ENCODE data around the gene TRAIP.

Gene TRAIP

DNA sequence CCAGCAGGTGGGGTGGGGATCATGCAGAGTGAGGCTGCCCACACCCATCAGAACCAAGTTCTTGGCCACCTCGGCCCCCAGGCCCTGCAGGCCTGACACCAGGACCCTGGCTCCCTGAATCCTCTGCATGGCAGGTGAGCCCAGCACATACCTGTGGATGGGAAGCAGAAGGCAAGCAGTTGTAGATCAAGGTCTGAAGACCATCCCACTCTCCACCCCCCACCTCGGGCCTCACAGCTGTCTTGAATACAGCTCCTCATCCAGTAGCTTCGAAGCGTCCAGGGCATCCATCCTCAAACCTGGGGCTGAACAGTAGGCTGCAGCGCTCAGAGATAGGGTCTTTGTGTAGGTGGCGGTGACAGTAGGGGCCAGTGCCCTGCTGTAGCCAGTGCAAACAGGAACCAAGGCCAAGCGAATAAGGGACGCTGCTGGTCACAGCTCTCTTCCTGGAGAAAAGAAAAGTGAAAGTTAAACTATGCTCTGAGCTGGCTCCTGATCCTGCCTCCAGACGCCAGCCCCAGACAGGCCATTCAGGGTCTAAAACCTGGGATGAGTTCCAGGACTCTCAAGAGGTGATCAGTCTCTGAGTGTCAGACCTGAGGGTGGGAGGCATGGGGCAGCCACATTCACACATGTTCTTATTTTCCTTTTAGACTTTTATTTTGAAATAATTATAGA, 42.7 kb downstream of the TRAIP start, which contains the start of gene UBA7:
UBA7 (minus strand) TSS at position 457 of the 678 bp plus-strand sequence; CDS start at position 291, 166 bp downstream.
- peak; percentile 83 for DNase-seq (ENCODE audit: low read depth)

DNA sequence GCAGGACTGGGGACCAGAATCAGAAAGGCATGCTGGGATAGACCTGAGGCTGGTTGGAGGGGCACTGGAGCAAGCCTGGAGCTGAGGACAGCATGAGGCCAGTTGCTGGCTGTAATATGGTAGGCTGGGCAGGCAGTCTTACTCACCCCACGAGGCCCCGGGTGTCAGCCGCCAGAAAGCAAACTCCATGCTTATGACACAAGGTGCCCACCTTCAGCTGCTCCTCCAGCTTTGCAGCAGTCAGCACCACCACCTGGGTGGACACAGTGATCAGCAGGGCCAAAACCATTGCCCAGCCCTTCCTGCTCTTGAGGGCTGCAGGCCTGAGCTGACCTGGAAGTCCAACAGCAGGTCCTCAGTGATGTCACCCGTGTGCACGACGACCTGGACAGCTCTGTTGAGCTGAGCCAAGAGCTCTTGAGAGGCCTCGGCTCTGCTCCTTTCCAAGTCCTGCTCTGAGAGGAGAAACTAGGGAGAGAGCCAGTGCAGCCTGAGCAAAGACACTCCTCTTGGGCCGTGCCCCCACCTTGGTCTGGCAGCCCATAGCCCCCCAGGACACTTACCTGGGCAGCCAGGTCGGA, 43.4 kb downstream of the TRAIP start:
- DNase-seq (ENCODE audit: low read depth): no peak

DNA sequence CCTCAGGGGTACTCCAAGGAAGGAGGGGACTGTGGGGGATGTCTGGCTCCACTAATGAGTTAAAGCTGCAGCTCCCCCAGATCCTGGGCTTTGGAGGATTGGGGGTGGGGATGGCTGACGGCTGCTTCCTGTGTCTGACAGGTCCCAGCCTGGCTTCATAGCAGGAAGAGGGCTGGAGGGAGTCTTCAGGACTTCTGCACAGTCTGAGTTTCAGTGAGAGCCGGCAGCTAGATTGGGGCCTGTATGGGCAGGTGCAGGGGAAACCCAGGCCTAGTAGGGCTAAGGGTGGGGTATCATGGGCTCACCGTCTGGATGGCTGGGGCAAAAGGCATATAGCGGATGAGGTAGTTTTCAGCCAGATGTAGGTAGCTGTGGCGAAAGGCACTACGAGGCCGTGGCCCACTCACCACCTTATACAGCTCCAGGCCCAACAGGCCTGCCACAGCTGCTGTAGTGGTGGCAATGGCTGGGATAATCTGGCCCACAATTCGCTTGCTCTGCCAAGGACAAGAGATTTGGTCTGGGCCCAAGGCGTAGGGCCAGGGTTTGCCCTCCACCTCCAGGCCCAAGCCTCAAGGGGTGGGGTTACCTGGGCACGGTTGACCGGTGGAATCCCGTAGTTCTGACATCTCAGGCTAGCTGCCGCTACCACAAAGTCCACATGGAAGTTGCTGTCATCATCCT, 48.8 kb downstream of the TRAIP start:
- no peak for DNase-seq (ENCODE audit: low read depth)

DNA sequence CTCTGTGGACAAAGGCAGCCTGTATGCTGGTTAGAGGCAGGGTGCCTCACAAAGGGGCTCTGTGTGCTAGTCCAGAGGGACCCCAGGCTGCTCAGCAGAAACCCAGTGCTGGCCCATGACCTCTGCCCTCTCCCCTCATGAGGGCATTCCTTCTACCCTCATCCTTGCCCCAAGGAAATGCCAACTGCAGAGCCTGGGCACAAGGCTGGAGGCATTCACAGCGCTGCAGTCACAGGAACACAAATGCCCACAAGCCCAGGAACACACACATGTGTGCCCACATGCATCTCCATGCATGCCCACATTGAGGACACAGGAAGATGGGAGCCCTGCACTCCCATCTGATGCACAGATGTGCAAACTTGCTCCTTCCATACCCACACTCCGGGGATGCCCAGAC, 49.5 kb downstream of the TRAIP start:
- DNase-seq (ENCODE audit: low read depth): no peak

- DNase-seq (ENCODE audit: low read depth): peak; percentile 23
Observed at GRCh38 chr3:49805897-49806701, 50.3 kb downstream of the TRAIP start.

- no peak for DNase-seq (ENCODE audit: low read depth)
Observed at GRCh38 chr3:49805367-49805782, 51.0 kb downstream of the TRAIP start.

GRCh38 chr3:49804141-49805041, 52.0 kb downstream of the TRAIP start:
- no peak for DNase-seq (ENCODE audit: low read depth)

DNA sequence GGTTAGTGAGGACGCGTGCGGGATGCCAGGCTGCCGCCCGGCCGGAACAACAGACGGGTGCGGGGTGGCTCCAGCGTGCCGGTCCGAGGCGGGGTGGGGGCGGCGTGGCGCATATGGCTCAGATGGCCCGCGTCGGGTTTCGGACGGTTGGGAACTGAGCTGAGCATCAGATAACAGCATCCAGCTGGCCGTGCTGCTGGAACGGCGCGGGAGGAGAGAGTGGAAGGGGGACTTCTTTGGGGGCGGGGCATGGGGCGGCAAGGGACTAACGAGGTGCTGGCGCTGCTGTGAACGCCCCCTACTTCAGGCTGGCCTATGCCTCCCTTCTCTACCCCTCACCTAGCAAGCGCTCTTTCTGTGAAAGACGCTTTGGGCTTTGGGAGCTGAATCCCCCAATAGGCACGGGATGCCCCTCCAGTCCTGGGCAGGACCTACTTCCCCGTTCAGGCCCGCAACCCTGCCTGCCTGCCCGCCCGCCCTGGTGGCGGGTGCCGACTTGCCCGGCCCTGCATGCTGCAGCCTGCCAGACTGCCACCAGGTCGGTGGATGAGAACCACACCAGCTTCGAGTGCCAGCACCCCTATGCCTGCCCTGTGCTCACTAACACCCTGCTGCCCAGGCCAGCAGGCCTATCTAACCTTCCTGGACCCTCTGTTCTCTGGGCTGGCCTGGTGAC, 52.8 kb downstream of the TRAIP start:
- DNase-seq (ENCODE audit: low read depth): no peak

- peak; percentile 66 for DNase-seq (ENCODE audit: low read depth)
Observed at GRCh38 chr3:49802719-49803464, 53.5 kb downstream of the TRAIP start, which contains the start of gene INKA1. TSS of gene INKA1 (plus strand) at chr3:49803261. CDS start at chr3:49803393, 132 bp downstream.

- no peak for DNase-seq (ENCODE audit: low read depth)
Observed at GRCh38 chr3:49801160-49801559, 55.2 kb downstream of the TRAIP start.

GRCh38 chr3:49799761-49800160, 56.6 kb downstream of the TRAIP start, which contains the start of gene CDHR4:
TSS of gene CDHR4 (minus strand) at chr3:49799873. CDS start at chr3:49799812, 61 bp downstream.
- DNase-seq (ENCODE audit: low read depth): peak; percentile 73

- no peak for DNase-seq (ENCODE audit: low read depth)
Observed at GRCh38 chr3:49799105-49799504, 57.3 kb downstream of the TRAIP start.

DNA sequence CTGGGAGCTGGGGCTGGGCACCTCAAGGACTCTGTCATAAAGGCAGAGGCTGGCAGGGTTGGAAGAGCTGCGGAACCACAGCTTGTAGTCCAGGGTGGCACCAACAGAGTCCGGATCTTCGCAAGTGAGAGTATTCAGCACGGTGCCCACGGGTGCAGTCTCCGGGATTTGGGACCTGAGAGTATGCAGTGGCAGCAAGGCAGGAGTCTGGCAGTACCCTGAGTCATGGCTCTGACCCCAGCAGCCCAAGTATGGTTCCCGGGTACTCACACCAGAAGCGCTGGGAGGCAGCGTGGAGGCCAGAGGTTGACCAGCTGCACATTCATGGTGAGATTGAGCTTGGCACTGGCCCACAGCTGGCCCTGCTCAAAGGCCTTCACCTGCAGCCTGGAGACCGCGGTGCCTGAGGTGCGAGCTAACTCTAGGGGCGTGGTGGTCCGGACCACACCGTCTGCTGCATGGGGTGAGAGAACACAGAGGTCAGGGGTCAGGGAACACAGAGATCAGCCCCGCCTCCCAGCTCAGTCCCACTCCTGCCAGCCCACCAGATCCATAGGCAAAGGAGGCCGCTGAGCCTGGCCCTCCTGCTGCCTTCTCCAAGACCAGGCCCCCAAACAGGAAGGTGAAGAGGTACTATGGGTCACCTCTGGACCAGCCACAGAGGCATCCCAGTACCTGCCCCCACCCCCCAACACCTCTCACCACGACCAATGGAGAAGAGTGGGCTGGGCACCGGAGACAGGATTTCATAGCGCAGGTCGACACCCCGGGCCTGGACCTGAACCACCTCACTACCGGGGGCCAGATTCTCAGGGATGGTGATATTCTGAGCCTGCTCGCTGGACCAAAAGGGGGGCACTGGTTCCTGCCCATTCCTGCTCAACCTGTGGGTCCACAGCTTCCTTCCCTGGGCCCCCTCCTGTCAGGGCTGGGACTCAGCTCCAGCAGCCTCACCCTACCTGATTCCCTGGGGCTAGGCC, 61.1 kb downstream of the TRAIP start:
- no peak for DNase-seq (ENCODE audit: low read depth)

DNA sequence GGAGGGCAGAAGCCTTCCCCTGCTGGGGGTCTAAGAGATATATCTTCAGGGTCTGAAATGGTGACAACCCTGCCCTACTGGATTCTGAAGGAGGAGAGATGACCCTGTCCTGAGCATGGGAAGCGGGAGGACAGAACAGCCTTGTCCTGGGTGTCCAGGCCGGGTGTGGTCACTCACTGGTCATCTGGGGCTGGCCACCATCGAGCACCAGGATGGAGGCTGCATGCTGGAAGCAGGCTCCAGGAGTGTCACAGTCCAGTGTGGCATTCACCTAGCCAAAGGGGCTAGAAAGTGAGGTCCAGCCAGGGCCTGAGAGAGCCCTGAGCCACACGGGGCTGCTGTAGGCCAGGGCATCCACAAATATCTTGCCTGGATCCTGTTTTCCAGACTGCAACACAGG, 61.9 kb downstream of the TRAIP start:
- DNase-seq (ENCODE audit: low read depth): no peak

DNA sequence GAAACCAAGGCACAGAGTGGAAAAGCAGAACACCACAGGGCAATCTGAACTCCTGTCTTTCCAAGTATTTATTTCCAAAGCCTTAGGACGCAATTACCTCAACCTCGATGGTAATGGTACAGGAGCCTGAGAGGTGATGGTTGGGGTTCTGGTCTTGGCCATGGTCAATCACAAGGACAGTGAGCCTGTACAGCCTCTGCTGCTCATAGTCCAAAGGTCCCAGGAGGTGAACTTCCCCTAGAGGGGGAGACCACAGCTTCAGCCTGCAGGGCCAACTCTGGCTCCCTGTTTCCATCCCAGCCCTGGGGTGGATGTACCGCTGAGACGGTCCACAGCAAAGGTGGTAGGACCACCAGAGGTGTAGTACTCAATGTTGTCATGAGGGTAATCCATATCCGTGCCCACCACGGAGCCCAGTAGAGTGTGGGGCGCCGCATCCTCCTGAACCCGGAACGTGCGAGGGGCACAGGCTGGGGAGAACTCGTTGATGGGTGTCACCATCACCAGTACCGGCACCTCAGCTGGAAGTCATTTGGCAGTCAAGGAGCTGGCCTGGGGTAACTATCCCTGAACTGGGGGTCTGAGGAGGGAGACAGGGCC, 62.8 kb downstream of the TRAIP start:
- DNase-seq (ENCODE audit: low read depth): no peak

- no peak for DNase-seq (ENCODE audit: low read depth)
Observed at GRCh38 chr3:49792371-49793150, 63.8 kb downstream of the TRAIP start.

- no peak for DNase-seq (ENCODE audit: low read depth)
Observed at GRCh38 chr3:49791571-49791970, 64.8 kb downstream of the TRAIP start.

All from amniotic epithelial cell (primary cell).